ENCODE measurements around the gene MAP2K2. TPM values are rescaled to one million over a fixed set of nuclear protein-coding genes. Genes with fewer than 3 reads are reported as not detected.

Gene MAP2K2
- total RNA-seq, 5 donors from 2014 or later (not counting 1 experiment from before 2014, with no cell fraction given) = 101 to 152 (median 141) TPM

Other genes with a start within 250 kb of the MAP2K2 start
- under 1 TPM in 1 of 5 donors, not detected in 4; 0.03 TPM for gene ATCAY, start 243.4 kb downstream of the MAP2K2 start, total RNA-seq
- gene NMRK2, start 191.1 kb downstream of the MAP2K2 start, total RNA-seq = not detected
- 10 to 100 TPM; 30.3 to 51.2 (median 44.9) TPM for gene DAPK3, start 153.0 kb downstream of the MAP2K2 start, total RNA-seq
- 1,000 to 10,000 TPM; 2,379 to 2,775 (median 2,439) TPM for gene EEF2, start 138.7 kb downstream of the MAP2K2 start, total RNA-seq
- 10 to 100 TPM; 21.8 to 42.6 (median 31.4) TPM for gene PIAS4, start 116.4 kb downstream of the MAP2K2 start, total RNA-seq
- gene ZBTB7A, start 57.2 kb downstream of the MAP2K2 start, total RNA-seq = 10 to 100 TPM; 43.6 to 85.7 (median 81.8) TPM
- gene CREB3L3, start 29.5 kb upstream of the MAP2K2 start, total RNA-seq = under 1 TPM in 1 of 5 donors, not detected in 4; 0.16 TPM
- gene SIRT6, start 58.4 kb upstream of the MAP2K2 start, total RNA-seq = 10 to 100 TPM; 19.9 to 35.7 (median 30.0) TPM
- 1 to 10 TPM in 3 of 5 donors, under 1 TPM in 2; 0.79 to 2.2 (median 1.3) TPM for gene ANKRD24, start 58.6 kb upstream of the MAP2K2 start, total RNA-seq
- gene EBI3, start 105.4 kb upstream of the MAP2K2 start, total RNA-seq = under 1 TPM in 3 of 5 donors, not detected in 2; 0.38 to 0.92 (median 0.79) TPM
- gene YJU2, start 123.0 kb upstream of the MAP2K2 start, total RNA-seq = 10 to 100 TPM; 28.4 to 37.4 (median 35.2) TPM
- under 1 TPM in 1 of 5 donors, not detected in 4; 0.19 TPM for gene SHD, start 155.1 kb upstream of the MAP2K2 start, total RNA-seq
- 10 to 100 TPM; 13.5 to 44.0 (median 32.4) TPM for gene TMIGD2, start 178.3 kb upstream of the MAP2K2 start, total RNA-seq
- gene FSD1, start 180.5 kb upstream of the MAP2K2 start, total RNA-seq = 1 to 10 TPM; 2.8 to 4.1 (median 3.4) TPM
- 1 to 10 TPM; 2.3 to 3.7 (median 2.9) TPM for gene STAP2, start 214.7 kb upstream of the MAP2K2 start, total RNA-seq
- 10 to 100 TPM; 10.7 to 27.3 (median 22.6) TPM for gene MPND, start 219.4 kb upstream of the MAP2K2 start, total RNA-seq

All from T-cell (primary cell).